Duodenal mucosa (tissue), 2 donors: ENCODE measurements around the gene PCDHGA12.
A peak's percentile ranks its signal among the peaks of the same experiment; 100 is the strongest.

ENCODE experiments used
- H3K27ac ChIP-seq: one replicate; pipeline ENCODE4 v1.7.0; 2013; ENCODE audit warnings: low read depth, low read length
- H3K27me3 ChIP-seq, 2 donors: one replicate each; pipeline ENCODE4 v1.7.0; 2013; ENCODE audit warnings: low read length in 2 of 2, control low read depth in 1 of 2; ENCODE audit not compliant: insufficient read depth in 2 of 2, control insufficient read depth in 1 of 2
- H3K36me3 ChIP-seq, 2 donors: one replicate each; pipeline ENCODE4 v1.7.0; 2013; ENCODE audit warnings: low read length in 2 of 2, control low read depth in 1 of 2; ENCODE audit not compliant: insufficient read depth in 2 of 2, control insufficient read depth in 1 of 2
- H3K4me1 ChIP-seq, 2 donors: one replicate each; pipeline ENCODE4 v1.7.0; 2013; ENCODE audit warnings: low read length in 2 of 2, control low read depth in 1 of 2; ENCODE audit not compliant: insufficient read depth in 2 of 2, control insufficient read depth in 1 of 2
- H3K4me3 ChIP-seq, 2 donors: one replicate each; pipeline ENCODE4 v1.7.0; 2013; ENCODE audit warnings: low read length in 2 of 2, low read depth in 1 of 2
- H3K9ac ChIP-seq, 2 donors: one replicate each; pipeline ENCODE4 v1.7.0; 2013; ENCODE audit warnings: low read length in 2 of 2, low read depth in 1 of 2
- H3K9me3 ChIP-seq, 2 donors: one replicate each; pipeline ENCODE4 v1.7.0; 2013; ENCODE audit warnings: low read length in 2 of 2, control low read depth in 1 of 2; ENCODE audit not compliant: control insufficient read depth in 1 of 2

Gene PCDHGA12

DNA sequence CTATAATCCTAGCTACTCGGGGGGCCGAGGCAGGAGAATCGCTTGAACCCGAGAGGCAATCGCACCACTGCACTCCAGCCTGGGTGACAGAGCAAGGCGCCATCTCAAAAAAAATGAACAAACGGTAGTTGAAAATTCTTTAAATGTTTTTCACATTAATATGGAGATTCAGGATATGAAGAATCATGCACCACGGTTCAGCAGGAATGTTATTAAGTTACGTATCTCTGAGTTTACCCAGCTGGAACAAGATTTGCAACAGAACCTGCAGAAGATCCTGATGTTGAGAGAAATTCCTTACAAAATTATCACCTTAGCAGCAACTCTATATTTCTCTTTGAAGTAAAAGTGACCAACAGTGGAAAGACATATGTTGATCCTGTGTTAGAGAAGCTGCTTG is 10.0 kb downstream of the PCDHGA12 start:
- Histone ChIP-seq H3K9ac (no peak overlapping the region), H3K4me1 (no peaks in the 10 kb centered on the region), H3K27me3 (no peaks in the 10 kb centered on the region), H3K27ac (no peak overlapping the region), H3K9me3 (peaks cover 9 to 17% of the 10 kb centered on the region in 2 donors), H3K36me3 (no peaks in the 10 kb centered on the region), H3K4me3 (no peak overlapping the region)

DNA sequence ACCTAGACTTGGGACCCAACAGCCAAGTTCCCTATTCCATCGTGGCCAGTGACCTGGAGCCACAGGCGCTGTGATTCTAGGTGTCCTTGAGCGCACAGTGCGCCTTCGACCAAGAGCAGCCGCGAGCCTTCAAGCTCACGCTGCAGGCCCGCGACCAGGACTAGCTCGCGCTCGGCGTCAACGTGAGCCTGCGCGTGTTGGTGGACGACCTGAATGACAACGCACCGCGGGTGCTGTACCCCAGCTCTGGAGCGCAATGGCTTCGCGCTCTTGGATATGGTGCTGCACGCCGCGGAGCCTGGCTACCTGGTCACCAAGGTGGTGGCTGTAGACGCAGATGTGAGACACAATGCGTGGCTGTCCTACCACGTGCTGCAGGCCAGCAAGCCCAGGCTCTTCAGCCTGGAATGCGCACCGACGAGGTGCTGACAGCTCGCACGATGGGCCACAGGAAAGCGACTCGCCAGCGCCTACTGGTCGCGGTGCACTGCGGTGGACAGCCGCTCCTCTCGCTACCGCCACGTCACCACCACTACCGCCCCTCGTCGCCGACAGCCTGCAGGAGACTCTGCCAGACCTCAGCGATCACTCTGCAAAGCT is 11.4 kb downstream of the PCDHGA12 start:
- Histone ChIP-seq H3K9me3 (peaks cover 9 to 17% of the 10 kb centered on the region in 2 donors), H3K9ac (no peak overlapping the region), H3K36me3 (no peaks in the 10 kb centered on the region), H3K27ac (no peak overlapping the region), H3K27me3 (no peaks in the 10 kb centered on the region), H3K4me3 (no peak overlapping the region), H3K4me1 (no peaks in the 10 kb centered on the region)

DNA sequence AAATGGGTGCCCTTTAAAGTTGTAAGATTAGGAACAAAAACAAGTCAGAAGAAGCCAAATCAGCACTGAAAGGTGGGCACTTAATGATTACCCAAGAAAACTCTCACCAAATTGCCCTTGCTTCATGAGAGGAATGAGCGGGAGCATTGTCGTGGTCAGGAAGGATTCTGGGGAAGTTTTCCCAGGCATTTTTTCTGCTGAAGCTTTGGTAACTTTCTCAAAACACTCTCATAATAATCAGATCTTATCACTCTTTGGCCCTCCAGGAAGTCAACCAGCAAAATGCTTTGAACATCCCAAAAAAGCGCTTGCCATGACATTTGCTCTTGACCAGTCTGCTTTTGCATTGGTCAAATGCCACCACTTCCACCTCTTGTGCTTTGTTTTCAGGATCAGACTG is 35.0 kb downstream of the PCDHGA12 start:
- Histone ChIP-seq H3K9me3 (no peaks in the 10 kb centered on the region), H3K4me1 (no peaks in the 10 kb centered on the region), H3K9ac (no peak overlapping the region)

DNA sequence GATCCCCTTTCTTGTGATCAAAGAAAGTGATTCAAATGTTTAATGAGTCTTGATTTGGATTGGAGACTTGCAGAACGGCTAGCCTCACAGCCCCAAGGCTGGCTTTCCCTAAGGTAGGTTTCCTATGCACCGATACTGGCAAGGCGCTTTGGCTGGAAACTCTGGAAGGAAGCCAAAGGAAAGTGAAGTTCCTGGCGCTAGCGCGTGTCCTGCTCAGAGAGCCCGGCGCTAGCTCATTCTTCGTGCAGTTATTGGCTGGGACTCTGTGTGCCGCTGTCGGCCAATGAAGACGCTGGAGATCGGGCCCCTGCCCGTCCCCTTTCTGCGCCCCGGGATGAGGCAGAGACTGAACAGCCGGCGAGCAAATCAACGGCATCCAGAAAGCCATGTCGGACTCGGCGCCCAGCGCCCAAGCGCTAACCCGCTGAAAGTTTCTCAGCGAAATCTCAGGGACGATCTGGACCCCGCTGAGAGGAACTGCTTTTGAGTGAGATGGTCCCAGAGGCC is 45.4 kb downstream of the PCDHGA12 start, which contains the start of gene PCDHGC3:
Gene PCDHGC3, plus strand, starts transcription at position 342 of the 507 bp plus-strand sequence. Its CDS starts 151 bp downstream, at position 493.
- peaks cover 16 to 24% of the 10 kb centered on the region in 2 donors for H3K27me3 ChIP-seq

More for the DNA sequence above, 35.0 kb downstream of the PCDHGA12 start:
- H3K36me3 ChIP-seq: no peaks in the 10 kb centered on the region
- no peak overlapping the region for H3K27ac ChIP-seq
- no peak overlapping the region for H3K4me3 ChIP-seq
- no peaks in the 10 kb centered on the region for H3K27me3 ChIP-seq

DNA sequence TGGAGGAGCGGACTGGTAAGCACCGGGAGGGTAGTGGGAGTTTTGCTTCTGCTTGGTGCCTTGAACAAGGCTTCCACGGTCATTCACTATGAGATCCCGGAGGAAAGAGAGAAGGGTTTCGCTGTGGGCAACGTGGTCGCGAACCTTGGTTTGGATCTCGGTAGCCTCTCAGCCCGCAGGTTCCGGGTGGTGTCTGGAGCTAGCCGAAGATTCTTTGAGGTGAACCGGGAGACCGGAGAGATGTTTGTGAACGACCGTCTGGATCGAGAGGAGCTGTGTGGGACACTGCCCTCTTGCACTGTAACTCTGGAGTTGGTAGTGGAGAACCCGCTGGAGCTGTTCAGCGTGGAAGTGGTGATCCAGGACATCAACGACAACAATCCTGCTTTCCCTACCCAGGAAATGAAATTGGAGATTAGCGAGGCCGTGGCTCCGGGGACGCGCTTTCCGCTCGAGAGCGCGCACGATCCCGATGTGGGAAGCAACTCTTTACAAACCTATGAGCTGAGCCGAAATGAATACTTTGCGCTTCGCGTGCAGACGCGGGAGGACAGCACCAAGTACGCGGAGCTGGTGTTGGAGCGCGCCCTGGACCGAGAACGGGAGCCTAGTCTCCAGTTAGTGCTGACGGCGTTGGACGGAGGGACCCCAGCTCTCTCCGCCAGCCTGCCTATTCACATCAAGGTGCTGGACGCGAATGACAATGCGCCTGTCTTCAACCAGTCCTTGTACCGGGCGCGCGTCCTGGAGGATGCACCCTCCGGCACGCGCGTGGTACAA is 46.0 kb downstream of the PCDHGA12 start:
- Histone ChIP-seq H3K27ac (peak overlapping the region; percentile 22), H3K36me3 (no peaks in the 10 kb centered on the region), H3K27me3 (peaks cover 16 to 24% of the 10 kb centered on the region in 2 donors), H3K9ac (peak overlapping the region; percentile 58 to 79), H3K4me3 (peak overlapping the region; percentile 87), H3K9me3 (no peaks in the 10 kb centered on the region), H3K4me1 (peaks cover 29% of the 10 kb centered on the region in 2 donors)

More for the DNA sequence above, 45.4 kb downstream of the PCDHGA12 start, which contains the start of gene PCDHGC3:
- H3K9me3 ChIP-seq: no peaks in the 10 kb centered on the region
- H3K9ac ChIP-seq: peak within 1 kb of the TSS; percentile 58 to 79
- no peaks in the 10 kb centered on the region for H3K36me3 ChIP-seq
- peak within 1 kb of the TSS; percentile 87 for H3K4me3 ChIP-seq
- H3K27ac ChIP-seq: peak within 1 kb of the TSS; percentile 22
- H3K4me1 ChIP-seq: peaks cover 29% of the 10 kb centered on the region in 2 donors

DNA sequence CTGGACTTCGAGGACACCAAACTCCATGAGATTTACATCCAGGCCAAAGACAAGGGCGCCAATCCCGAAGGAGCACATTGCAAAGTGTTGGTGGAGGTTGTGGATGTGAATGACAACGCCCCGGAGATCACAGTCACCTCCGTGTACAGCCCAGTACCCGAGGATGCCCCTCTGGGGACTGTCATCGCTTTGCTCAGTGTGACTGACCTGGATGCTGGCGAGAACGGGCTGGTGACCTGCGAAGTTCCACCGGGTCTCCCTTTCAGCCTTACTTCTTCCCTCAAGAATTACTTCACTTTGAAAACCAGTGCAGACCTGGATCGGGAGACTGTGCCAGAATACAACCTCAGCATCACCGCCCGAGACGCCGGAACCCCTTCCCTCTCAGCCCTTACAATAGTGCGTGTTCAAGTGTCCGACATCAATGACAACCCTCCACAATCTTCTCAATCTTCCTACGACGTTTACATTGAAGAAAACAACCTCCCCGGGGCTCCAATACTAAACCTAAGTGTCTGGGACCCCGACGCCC is 46.8 kb downstream of the PCDHGA12 start:
- Histone ChIP-seq H3K27me3 (peaks cover 16 to 24% of the 10 kb centered on the region in 2 donors), H3K9ac (peak overlapping the region; percentile 58 to 79)

DNA sequence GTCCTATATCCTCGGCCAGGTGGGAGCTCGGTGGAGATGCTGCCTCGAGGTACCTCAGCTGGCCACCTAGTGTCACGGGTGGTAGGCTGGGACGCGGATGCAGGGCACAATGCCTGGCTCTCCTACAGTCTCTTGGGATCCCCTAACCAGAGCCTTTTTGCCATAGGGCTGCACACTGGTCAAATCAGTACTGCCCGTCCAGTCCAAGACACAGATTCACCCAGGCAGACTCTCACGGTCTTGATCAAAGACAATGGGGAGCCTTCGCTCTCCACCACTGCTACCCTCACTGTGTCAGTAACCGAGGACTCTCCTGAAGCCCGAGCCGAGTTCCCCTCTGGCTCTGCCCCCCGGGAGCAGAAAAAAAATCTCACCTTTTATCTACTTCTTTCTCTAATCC is 47.5 kb downstream of the PCDHGA12 start:
- no peak overlapping the region for H3K27ac ChIP-seq
- no peak overlapping the region for H3K9ac ChIP-seq
- no peaks in the 10 kb centered on the region for H3K36me3 ChIP-seq
- peaks cover 16 to 24% of the 10 kb centered on the region in 2 donors for H3K27me3 ChIP-seq
- no peaks in the 10 kb centered on the region for H3K9me3 ChIP-seq
- H3K4me1 ChIP-seq: peaks cover 29% of the 10 kb centered on the region in 2 donors
- H3K4me3 ChIP-seq: peak overlapping the region; percentile 38 to 87

More for the DNA sequence above, 46.8 kb downstream of the PCDHGA12 start:
- H3K9me3 ChIP-seq: no peaks in the 10 kb centered on the region
- peak overlapping the region; percentile 87 for H3K4me3 ChIP-seq
- no peak overlapping the region for H3K27ac ChIP-seq
- no peaks in the 10 kb centered on the region for H3K36me3 ChIP-seq
- H3K4me1 ChIP-seq: peaks cover 29% of the 10 kb centered on the region in 2 donors

DNA sequence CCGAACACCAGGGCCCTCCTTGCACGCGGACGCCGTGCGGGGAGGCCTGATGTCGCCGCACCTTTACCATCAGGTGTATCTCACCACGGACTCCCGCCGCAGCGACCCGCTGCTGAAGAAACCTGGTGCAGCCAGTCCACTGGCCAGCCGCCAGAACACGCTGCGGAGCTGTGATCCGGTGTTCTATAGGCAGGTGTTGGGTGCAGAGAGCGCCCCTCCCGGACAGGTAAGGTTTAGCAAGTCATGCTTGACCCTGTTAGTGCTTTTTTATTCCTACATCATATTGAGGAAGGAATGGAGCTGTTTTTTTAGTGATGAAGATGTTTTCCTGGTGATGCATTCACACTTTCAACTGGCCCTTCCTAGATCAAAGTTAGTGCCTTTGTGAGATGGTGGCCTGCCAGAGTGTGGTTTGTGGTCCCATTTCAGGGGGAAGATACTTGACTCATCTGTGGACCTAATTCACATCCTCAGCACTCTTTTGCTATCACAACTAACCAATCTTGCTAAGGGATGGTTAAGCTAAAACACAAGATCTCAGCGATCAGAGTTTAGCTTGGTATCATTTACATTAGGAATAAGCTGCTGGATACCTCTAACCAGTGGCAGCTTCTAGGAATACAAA is 48.1 kb downstream of the PCDHGA12 start:
- H3K4me1 ChIP-seq: peaks cover 29% of the 10 kb centered on the region in 2 donors
- no peak overlapping the region for H3K27ac ChIP-seq
- no peak overlapping the region for H3K9ac ChIP-seq
- no peaks in the 10 kb centered on the region for H3K36me3 ChIP-seq
- peaks cover 18 to 24% of the 10 kb centered on the region in 2 donors for H3K27me3 ChIP-seq
- peak overlapping the region; percentile 38 to 87 for H3K4me3 ChIP-seq
- no peaks in the 10 kb centered on the region for H3K9me3 ChIP-seq

DNA sequence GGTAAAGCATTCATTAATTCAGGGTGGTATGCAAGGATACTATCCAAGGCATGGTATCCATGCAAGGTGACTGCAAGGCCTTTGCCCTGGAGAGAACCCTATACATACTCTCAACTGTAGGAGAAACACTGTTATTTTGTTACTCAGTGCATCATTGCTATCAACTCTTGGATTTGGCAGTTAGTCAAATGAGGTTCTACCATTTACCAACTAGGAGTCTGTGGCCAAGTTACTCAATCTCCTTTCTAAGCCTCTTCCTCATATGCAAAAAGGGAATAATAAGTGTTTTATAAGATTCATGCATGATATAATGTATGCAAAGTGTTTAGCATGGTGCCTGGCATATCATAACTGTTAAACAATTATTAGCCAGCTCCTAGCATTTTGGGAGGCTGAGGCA is 49.5 kb downstream of the PCDHGA12 start:
- Histone ChIP-seq H3K4me3 (no peak overlapping the region), H3K4me1 (peaks cover 29 to 31% of the 10 kb centered on the region in 2 donors)

More for the DNA sequence above, 49.5 kb downstream of the PCDHGA12 start:
- Histone ChIP-seq H3K36me3 (no peaks in the 10 kb centered on the region), H3K9ac (no peak overlapping the region), H3K27ac (no peak overlapping the region), H3K27me3 (peaks cover 18 to 33% of the 10 kb centered on the region in 2 donors), H3K9me3 (no peaks in the 10 kb centered on the region)
